OCI-LY3 (cell line): Measurements from ENCODE around the gene VRK2.

ENCODE experiments used
- CTCF ChIP-seq: fragments of 200-600, 300-600 bp; sonication (generic); IDR thresholded peaks from 2 replicates; pipeline ENCODE4 v1.5.1; 2014; ENCODE audit warnings: antibody characterized with exemption, low read length, low read depth
- EZH2phosphoT487 ChIP-seq: fragments of 200-600 bp; shearing (Covaris generic); IDR thresholded peaks from 2 replicates; pipeline ENCODE4 v1.6.1; 2018; ENCODE audit warnings: antibody characterized with exemption, mixed run types, low read depth

DNA sequence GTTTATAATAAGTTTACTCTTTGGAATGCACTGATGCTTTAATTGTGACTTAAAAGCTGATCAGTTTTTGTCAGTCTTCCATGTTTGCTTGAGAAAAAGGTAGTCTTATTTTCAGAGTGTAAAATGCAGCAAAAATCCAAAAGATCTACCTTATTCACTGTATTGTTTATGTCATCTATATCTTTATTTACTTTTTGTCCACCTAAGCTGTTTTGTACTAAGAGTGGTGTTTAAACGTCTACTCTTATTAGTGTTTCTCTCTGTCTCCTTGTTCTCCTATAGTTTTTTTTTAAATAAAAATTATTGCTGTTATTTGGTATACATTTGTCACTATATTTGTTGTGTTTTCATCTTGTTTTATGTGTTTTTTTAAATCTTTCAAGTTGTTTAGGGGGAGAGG is 50.4 kb downstream of the VRK2 start:
- TF ChIP-seq CTCF (no peak), EZH2phosphoT487 (no peak)
